ENCODE data around the gene CBARP. TPM values are rescaled to one million over a fixed set of nuclear protein-coding genes. Genes with fewer than 3 reads are reported as not detected.
A peak's percentile ranks its signal among the peaks of the same experiment; 100 is the strongest.

Gene CBARP
- total and polyA plus RNA-seq, 9 of the 15 experiments (the other 6 are each of a cell fraction or from before 2014, with no cell fraction given), result 0.03 to 8.9 (median 1.2) TPM; not detected in 1

- TF ChIP-seq REST (IDR thresholded peaks at IDR 0.05; ENCODE audit: borderline replicate concordance) (peak; percentile 33; the same call in 1 of the 2 replicates), REST (CRISPR knock-in tag; IDR thresholded peaks at IDR 0.05; ENCODE audit: low read depth) (0 out of 2 replicates have a peak, but pooled peaks have one; percentile 23), ZFP91 (CRISPR knock-in tag; IDR thresholded peaks at IDR 0.05) (no peak), SOX6 (IDR thresholded peaks at IDR 0.05) (0 out of 2 replicates have a peak, but pooled peaks have one; percentile 16), NBN (IDR thresholded peaks at IDR 0.05; ENCODE audit: low read depth) (peak; percentile 32; the same call in 1 of the 2 replicates), SNIP1 (IDR thresholded peaks at IDR 0.05; ENCODE audit: low read depth) (no peak), TCF3 (CRISPR knock-in tag; IDR thresholded peaks at IDR 0.05) (0 out of 2 replicates have a peak, but pooled peaks have one; percentile 3), ETS1 (conservative IDR thresholded peaks at IDR 0.05; ENCODE audit: control insufficient read depth, low read depth, low read length) (peak; percentile 22; the same call in 1 of the 2 replicates)
- TF ChIP-seq, protein P1, sequence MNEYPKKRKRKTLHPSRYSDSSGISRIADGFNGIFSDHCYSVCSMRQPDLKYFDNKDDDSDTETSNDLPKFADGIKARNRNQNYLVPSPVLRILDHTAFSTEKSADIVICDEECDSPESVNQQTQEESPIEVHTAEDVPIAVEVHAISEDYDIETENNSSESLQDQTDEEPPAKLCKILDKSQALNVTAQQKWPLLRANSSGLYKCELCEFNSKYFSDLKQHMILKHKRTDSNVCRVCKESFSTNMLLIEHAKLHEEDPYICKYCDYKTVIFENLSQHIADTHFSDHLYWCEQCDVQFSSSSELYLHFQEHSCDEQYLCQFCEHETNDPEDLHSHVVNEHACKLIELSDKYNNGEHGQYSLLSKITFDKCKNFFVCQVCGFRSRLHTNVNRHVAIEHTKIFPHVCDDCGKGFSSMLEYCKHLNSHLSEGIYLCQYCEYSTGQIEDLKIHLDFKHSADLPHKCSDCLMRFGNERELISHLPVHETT (CRISPR knock-in tag; conservative IDR thresholded peaks at IDR 0.05 in 1 of 2, IDR thresholded peaks at IDR 0.05 in 1 of 2), result peak in 1 of 2 experiments; percentile 97; a peak in 2 of 4 replicates
- TF ChIP-seq, protein P2, sequence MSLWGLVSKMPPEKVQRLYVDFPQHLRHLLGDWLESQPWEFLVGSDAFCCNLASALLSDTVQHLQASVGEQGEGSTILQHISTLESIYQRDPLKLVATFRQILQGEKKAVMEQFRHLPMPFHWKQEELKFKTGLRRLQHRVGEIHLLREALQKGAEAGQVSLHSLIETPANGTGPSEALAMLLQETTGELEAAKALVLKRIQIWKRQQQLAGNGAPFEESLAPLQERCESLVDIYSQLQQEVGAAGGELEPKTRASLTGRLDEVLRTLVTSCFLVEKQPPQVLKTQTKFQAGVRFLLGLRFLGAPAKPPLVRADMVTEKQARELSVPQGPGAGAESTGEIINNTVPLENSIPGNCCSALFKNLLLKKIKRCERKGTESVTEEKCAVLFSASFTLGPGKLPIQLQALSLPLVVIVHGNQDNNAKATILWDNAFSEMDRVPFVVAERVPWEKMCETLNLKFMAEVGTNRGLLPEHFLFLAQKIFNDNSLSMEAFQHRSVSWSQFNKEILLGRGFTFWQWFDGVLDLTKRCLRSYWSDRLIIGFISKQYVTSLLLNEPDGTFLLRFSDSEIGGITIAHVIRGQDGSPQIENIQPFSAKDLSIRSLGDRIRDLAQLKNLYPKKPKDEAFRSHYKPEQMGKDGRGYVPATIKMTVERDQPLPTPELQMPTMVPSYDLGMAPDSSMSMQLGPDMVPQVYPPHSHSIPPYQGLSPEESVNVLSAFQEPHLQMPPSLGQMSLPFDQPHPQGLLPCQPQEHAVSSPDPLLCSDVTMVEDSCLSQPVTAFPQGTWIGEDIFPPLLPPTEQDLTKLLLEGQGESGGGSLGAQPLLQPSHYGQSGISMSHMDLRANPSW (CRISPR knock-in tag; IDR thresholded peaks at IDR 0.05), result 0 out of 2 replicates have a peak, but pooled peaks have one; percentile 37
Measured at GRCh38 chr19:1248786-1249297, 11.0 kb upstream of the CBARP start (continued).

All from K562 (cell line).